Iris pigment epithelial cell (primary cell): ENCODE measurements around the gene PPP4R2.

ENCODE experiments used
- DNase-seq: peaks from one replicate; pipeline ENCODE4 v3.0.0-alpha.2; 2011; ENCODE audit warnings: low read depth

PPP4R2 gene

DNA sequence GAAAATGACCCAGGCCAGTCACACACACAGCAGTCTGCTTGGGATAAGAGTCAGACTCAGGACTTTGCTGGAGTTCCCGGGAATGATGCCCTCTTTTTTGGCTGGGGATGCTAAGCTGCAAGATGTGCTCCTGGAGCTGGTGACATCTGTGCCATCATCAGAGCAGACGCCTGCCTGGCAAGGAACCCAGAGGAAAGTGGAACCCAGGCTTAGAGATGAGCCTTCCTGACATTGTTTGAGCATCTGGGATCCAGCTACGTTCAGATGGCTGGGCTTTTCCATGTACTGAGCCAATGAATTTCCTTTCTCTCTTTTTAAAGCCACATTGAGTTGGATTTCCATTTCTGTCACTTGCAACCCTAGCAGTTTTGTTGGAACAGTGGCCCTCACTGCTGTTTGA, 118.1 kb downstream of the PPP4R2 start:
- DNase-seq, result no peak

DNA sequence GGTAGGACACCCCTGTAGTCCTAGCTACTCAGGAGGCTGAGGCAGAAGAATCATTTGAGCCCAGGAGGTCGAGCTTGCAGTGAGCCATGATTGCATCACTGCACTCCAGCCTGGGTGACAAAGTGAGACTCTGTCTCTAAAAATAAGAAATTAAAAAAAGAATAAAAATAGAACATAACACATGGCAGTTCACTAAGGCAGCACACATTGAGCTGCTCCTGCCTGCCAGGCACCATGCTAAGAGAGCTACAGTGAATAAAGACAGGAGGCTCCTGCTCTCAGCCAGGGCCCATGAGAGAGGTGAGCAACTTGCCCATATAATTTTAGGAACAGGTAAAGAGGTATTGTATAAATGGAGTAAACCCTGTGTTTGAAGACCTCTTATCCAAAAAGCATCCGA, 119.2 kb downstream of the PPP4R2 start:
- no peak for DNase-seq
